Measurements from ENCODE around the gene C1orf167. TPM values are rescaled to one million over a fixed set of nuclear protein-coding genes. Genes with fewer than 3 reads are reported as not detected.
A peak's percentile ranks its signal among the peaks of the same experiment; 100 is the strongest.

C1orf167 gene
- total and polyA plus RNA-seq, 2 of the 13 experiments (the other 11 are each of a cell fraction or from before 2014, with no cell fraction given) = not detected

- TF ChIP-seq GRHL1 (CRISPR knock-in tag; conservative IDR thresholded peaks at IDR 0.05) (no peak), RARA (CRISPR knock-in tag; IDR thresholded peaks at IDR 0.05) (0 out of 2 replicates have a peak, but pooled peaks have one; percentile 9), TAF1 (CRISPR knock-in tag; IDR thresholded peaks at IDR 0.05) (no peak), NR2F6 (IDR thresholded peaks at IDR 0.05) (no peak), NR2F6 (CRISPR knock-in tag; IDR thresholded peaks at IDR 0.05) (peak; percentile 31; the same call in 1 of the 2 replicates), BORCS8-MEF2B (CRISPR knock-in tag; IDR thresholded peaks at IDR 0.05) (peak; percentile 38; the same call in 1 of the 2 replicates), ZNF761 (CRISPR knock-in tag; conservative IDR thresholded peaks at IDR 0.05) (0 out of 2 replicates have a peak, but pooled peaks have one; percentile 44), SMAD1 (CRISPR knock-in tag; IDR thresholded peaks at IDR 0.05; ENCODE audit: borderline replicate concordance, low read depth) (no peak), ZNF672 (CRISPR knock-in tag; IDR thresholded peaks at IDR 0.05) (no peak), ZNF331 (CRISPR knock-in tag; IDR thresholded peaks at IDR 0.05) (0 out of 2 replicates have a peak, but pooled peaks have one; percentile 37)
These were observed 76.6 kb downstream of the C1orf167 start (continued) for GRCh38 chr1:11838349-11839272.

Other genes starting within 250 kb of the C1orf167 start
- gene FBXO2, start 107.8 kb upstream of the C1orf167 start, total RNA-seq (2016; rRNA removed; fragmentation: Illumina TruSeq; extraction: Trizol) = 112 and 118 TPM in 2 replicates
- gene FBXO2, start 107.8 kb upstream of the C1orf167 start, polyA plus RNA-seq (2011; rRNA removed) = 79.1 and 79.3 TPM in 2 replicates
- 13.4 and 22.4 TPM in 2 replicates for gene FBXO44, start 107.3 kb upstream of the C1orf167 start, total RNA-seq (2016; rRNA removed; fragmentation: Illumina TruSeq; extraction: Trizol)
- 27.9 and 31.2 TPM in 2 replicates for gene FBXO44, start 107.3 kb upstream of the C1orf167 start, polyA plus RNA-seq (2011; rRNA removed)
- 10.0 and 10.7 TPM in 2 replicates for gene FBXO6, start 98.0 kb upstream of the C1orf167 start, total RNA-seq (2016; rRNA removed; fragmentation: Illumina TruSeq; extraction: Trizol)
- 8.0 and 8.1 TPM in 2 replicates for gene FBXO6, start 98.0 kb upstream of the C1orf167 start, polyA plus RNA-seq (2011; rRNA removed)
- 37.6 and 53.8 TPM in 2 replicates for gene MAD2L2, start 81.0 kb upstream of the C1orf167 start, total RNA-seq (2016; rRNA removed; fragmentation: Illumina TruSeq; extraction: Trizol)
- 51.8 and 53.0 TPM in 2 replicates for gene MAD2L2, start 81.0 kb upstream of the C1orf167 start, polyA plus RNA-seq (2011; rRNA removed)
- 0.02 TPM in 1 of 2 replicates, not detected in the other for gene DRAXIN, start 70.5 kb upstream of the C1orf167 start, total RNA-seq (2016; rRNA removed; fragmentation: Illumina TruSeq; extraction: Trizol)
- gene DRAXIN, start 70.5 kb upstream of the C1orf167 start, polyA plus RNA-seq (2011; rRNA removed) = not detected in 2 replicates
- 15.7 and 32.0 TPM in 2 replicates for gene AGTRAP, start 26.1 kb upstream of the C1orf167 start, total RNA-seq (2016; rRNA removed; fragmentation: Illumina TruSeq; extraction: Trizol)
- gene AGTRAP, start 26.1 kb upstream of the C1orf167 start, polyA plus RNA-seq (2011; rRNA removed) = 28.3 and 35.4 TPM in 2 replicates
- 5.0 and 8.2 TPM in 2 replicates for gene MTHFR, start 43.8 kb downstream of the C1orf167 start, total RNA-seq (2016; rRNA removed; fragmentation: Illumina TruSeq; extraction: Trizol)
- 3.8 and 6.8 TPM in 2 replicates for gene MTHFR, start 43.8 kb downstream of the C1orf167 start, polyA plus RNA-seq (2011; rRNA removed)
- 10.1 and 19.3 TPM in 2 replicates for gene CLCN6, start 44.0 kb downstream of the C1orf167 start, total RNA-seq (2016; rRNA removed; fragmentation: Illumina TruSeq; extraction: Trizol)
- 14.9 and 19.9 TPM in 2 replicates for gene CLCN6, start 44.0 kb downstream of the C1orf167 start, polyA plus RNA-seq (2011; rRNA removed)
- not detected in 2 replicates for gene NPPA, start 85.6 kb downstream of the C1orf167 start, total RNA-seq (2016; rRNA removed; fragmentation: Illumina TruSeq; extraction: Trizol)
- not detected in 2 replicates for gene NPPA, start 85.6 kb downstream of the C1orf167 start, polyA plus RNA-seq (2011; rRNA removed)
- gene NPPB, start 96.8 kb downstream of the C1orf167 start, total RNA-seq (2016; rRNA removed; fragmentation: Illumina TruSeq; extraction: Trizol) = not detected in 2 replicates
- gene NPPB, start 96.8 kb downstream of the C1orf167 start, polyA plus RNA-seq (2011; rRNA removed) = 1.9 and 3.7 TPM in 2 replicates
- gene KIAA2013, start 164.2 kb downstream of the C1orf167 start, total RNA-seq (2016; rRNA removed; fragmentation: Illumina TruSeq; extraction: Trizol) = 47.7 and 76.0 TPM in 2 replicates
- gene KIAA2013, start 164.2 kb downstream of the C1orf167 start, polyA plus RNA-seq (2011; rRNA removed) = 141 and 163 TPM in 2 replicates
- 31.0 and 70.1 TPM in 2 replicates for gene PLOD1, start 172.5 kb downstream of the C1orf167 start, total RNA-seq (2016; rRNA removed; fragmentation: Illumina TruSeq; extraction: Trizol)
- gene PLOD1, start 172.5 kb downstream of the C1orf167 start, polyA plus RNA-seq (2011; rRNA removed) = 318 and 361 TPM in 2 replicates
- gene MFN2, start 218.3 kb downstream of the C1orf167 start, total RNA-seq (2016; rRNA removed; fragmentation: Illumina TruSeq; extraction: Trizol) = 60.9 and 76.3 TPM in 2 replicates
- gene MFN2, start 218.3 kb downstream of the C1orf167 start, polyA plus RNA-seq (2011; rRNA removed) = 38.7 and 41.0 TPM in 2 replicates

All from HepG2 (cell line).